GM21423 (cell line): Measurements from ENCODE around the gene SEC11C.
"Not testable (repeated sequence)": the region's sequence is repeated elsewhere in the genome, so short reads cannot be mapped to it uniquely, and the experiment has no call there.

Experiments used
- ATAC-seq: cut with Tn5 transposase; IDR thresholded peaks from one replicate; pipeline ENCODE4 v1.9.1; 2021; ENCODE audit warnings: mild to moderate bottlenecking, moderate library complexity; ENCODE audit not compliant: unreplicated experiment

Gene SEC11C

GRCh38 chr18:59139615-59140301 is at the start of gene SEC11C:
TSS of gene SEC11C (plus strand) at chr18:59139884. CDS start at chr18:59139949, 65 bp downstream.
- ATAC-seq, result peak; percentile 83

- ATAC-seq, result no peak
Observed at GRCh38 chr18:59090966-59091603, 48.6 kb upstream of the SEC11C start.

GRCh38 chr18:59093668-59094067 is 46.0 kb upstream of the SEC11C start:
- ATAC-seq, result no peak

- no peak for ATAC-seq
Observed at GRCh38 chr18:59094569-59094968, 45.1 kb upstream of the SEC11C start.

- no peak for ATAC-seq
Observed at GRCh38 chr18:59096098-59096789, 43.4 kb upstream of the SEC11C start.

GRCh38 chr18:59101830-59102414 is 37.8 kb upstream of the SEC11C start:
- no peak for ATAC-seq

GRCh38 chr18:59109375-59109774 is 30.3 kb upstream of the SEC11C start:
- no peak for ATAC-seq

GRCh38 chr18:59114160-59114559 is 25.5 kb upstream of the SEC11C start:
- no peak for ATAC-seq

- no peak for ATAC-seq
Observed at GRCh38 chr18:59123588-59124369, 15.9 kb upstream of the SEC11C start.

- ATAC-seq, result no peak
Observed at GRCh38 chr18:59124370-59124704, 15.3 kb upstream of the SEC11C start.

GRCh38 chr18:59127047-59127446 is 12.6 kb upstream of the SEC11C start:
- ATAC-seq, result no peak

- ATAC-seq, result no peak
Observed at GRCh38 chr18:59129951-59130703, 9.6 kb upstream of the SEC11C start.

GRCh38 chr18:59132810-59133465 is 6.7 kb upstream of the SEC11C start:
- ATAC-seq, result no peak

GRCh38 chr18:59139291-59139614 is 431 bp upstream of the SEC11C start:
- ATAC-seq, result peak; percentile 63

GRCh38 chr18:59140302-59140885 is 710 bp downstream of the SEC11C start:
- peak; percentile 0 for ATAC-seq

- no peak for ATAC-seq
Observed at GRCh38 chr18:59141294-59142068, 1.8 kb downstream of the SEC11C start.

GRCh38 chr18:59142274-59142673 is 2.6 kb downstream of the SEC11C start:
- no peak for ATAC-seq

GRCh38 chr18:59142800-59143416 is 3.2 kb downstream of the SEC11C start:
- not testable (repeated sequence) for ATAC-seq
